Kidney epithelial cell (primary cell): Measurements from ENCODE around the gene SRSF3. TPM values are rescaled to one million over a fixed set of nuclear protein-coding genes. Genes with fewer than 3 reads are reported as not detected.
"Not testable (repeated sequence)": the region's sequence is repeated elsewhere in the genome, so short reads cannot be mapped to it uniquely, and the experiment has no call there.

Experiments used
- DNase-seq: peaks from one replicate; pipeline ENCODE4 v3.0.0-alpha.2; 2010; ENCODE audit warnings: low read depth
- H3K27me3 ChIP-seq: 2 replicates; pipeline ENCODE4 v1.6.0; 2011; ENCODE audit warnings: low read length; ENCODE audit not compliant: control insufficient read depth, insufficient read depth
- H3K36me3 ChIP-seq: 2 replicates; pipeline ENCODE4 v1.5.1; 2011; ENCODE audit warnings: low read length; ENCODE audit not compliant: control insufficient read depth, insufficient read depth
- H3K4me3 ChIP-seq: 2 replicates; pipeline ENCODE4 v1.5.1; 2011; ENCODE audit warnings: low read depth, mild to moderate bottlenecking, control low read depth, low read length
- CTCF ChIP-seq: IDR thresholded peaks from 2 replicates; pipeline ENCODE4 v1.5.1; 2011; ENCODE audit warnings: mild to moderate bottlenecking, moderate library complexity, low read length, control low read depth, inconsistent platforms; ENCODE audit not compliant: insufficient read depth, poor library complexity, severe bottlenecking
- total RNA-seq: library from RNA; depleted of rRNA; stranded (reverse); fragments of >200 nt; gene quantifications from 2 replicates; pipeline ENCODE4 v1.2.3, GENCODE V29; 2015

Gene SRSF3
- total RNA-seq, 1 donor from 2014 or later, result 177 TPM

- H3K27me3 ChIP-seq, result no peaks in the 10 kb centered on the region
- peaks cover 2% of the 10 kb centered on the region for H3K36me3 ChIP-seq
- H3K4me3 ChIP-seq, result no peak overlapping the region
- DNase-seq, result no peak
- TF ChIP-seq CTCF, result no peak
Observed at GRCh38 chr6:36608788-36609563, 14.8 kb downstream of the SRSF3 start.

GRCh38 chr6:36609582-36609981, 15.4 kb downstream of the SRSF3 start:
- peaks cover 2% of the 10 kb centered on the region for H3K36me3 ChIP-seq
- TF ChIP-seq CTCF, result no peak
- no peak for DNase-seq
- H3K27me3 ChIP-seq, result no peaks in the 10 kb centered on the region
- H3K4me3 ChIP-seq, result no peak overlapping the region

GRCh38 chr6:36610041-36610955, 16.1 kb downstream of the SRSF3 start:
- Histone ChIP-seq H3K36me3 (peaks cover 2% of the 10 kb centered on the region), H3K27me3 (no peaks in the 10 kb centered on the region), H3K4me3 (no peak overlapping the region)
- TF ChIP-seq CTCF, result no peak
- no peak for DNase-seq

- no peaks in the 10 kb centered on the region for H3K27me3 ChIP-seq
- H3K36me3 ChIP-seq, result peaks cover 2% of the 10 kb centered on the region
- no peak for DNase-seq
- TF ChIP-seq CTCF, result no peak
- no peak overlapping the region for H3K4me3 ChIP-seq
Observed at GRCh38 chr6:36610956-36611336, 16.8 kb downstream of the SRSF3 start.

- H3K4me3 ChIP-seq, H3K36me3 ChIP-seq, H3K27me3 ChIP-seq: not testable (repeated sequence)
Observed at GRCh38 chr6:36611679-36612078, 17.5 kb downstream of the SRSF3 start.

GRCh38 chr6:36612101-36612625, 18.0 kb downstream of the SRSF3 start:
- no peak overlapping the region for H3K4me3 ChIP-seq
- peaks cover 2% of the 10 kb centered on the region for H3K36me3 ChIP-seq
- TF ChIP-seq CTCF, result no peak
- H3K27me3 ChIP-seq, result no peaks in the 10 kb centered on the region
- DNase-seq, result no peak

More at GRCh38 chr6:36611679-36612078, 17.5 kb downstream of the SRSF3 start:
- DNase-seq, result not testable (repeated sequence)
